SK-N-DZ (cell line): ENCODE measurements around the gene C17orf113.
A peak's percentile ranks its signal among the peaks of the same experiment; 100 is the strongest.

Source experiments
- DNase-seq: peaks from one replicate; pipeline ENCODE4 v3.0.0-alpha.2; 2015; ENCODE audit warnings: low spot score

Gene C17orf113

DNA sequence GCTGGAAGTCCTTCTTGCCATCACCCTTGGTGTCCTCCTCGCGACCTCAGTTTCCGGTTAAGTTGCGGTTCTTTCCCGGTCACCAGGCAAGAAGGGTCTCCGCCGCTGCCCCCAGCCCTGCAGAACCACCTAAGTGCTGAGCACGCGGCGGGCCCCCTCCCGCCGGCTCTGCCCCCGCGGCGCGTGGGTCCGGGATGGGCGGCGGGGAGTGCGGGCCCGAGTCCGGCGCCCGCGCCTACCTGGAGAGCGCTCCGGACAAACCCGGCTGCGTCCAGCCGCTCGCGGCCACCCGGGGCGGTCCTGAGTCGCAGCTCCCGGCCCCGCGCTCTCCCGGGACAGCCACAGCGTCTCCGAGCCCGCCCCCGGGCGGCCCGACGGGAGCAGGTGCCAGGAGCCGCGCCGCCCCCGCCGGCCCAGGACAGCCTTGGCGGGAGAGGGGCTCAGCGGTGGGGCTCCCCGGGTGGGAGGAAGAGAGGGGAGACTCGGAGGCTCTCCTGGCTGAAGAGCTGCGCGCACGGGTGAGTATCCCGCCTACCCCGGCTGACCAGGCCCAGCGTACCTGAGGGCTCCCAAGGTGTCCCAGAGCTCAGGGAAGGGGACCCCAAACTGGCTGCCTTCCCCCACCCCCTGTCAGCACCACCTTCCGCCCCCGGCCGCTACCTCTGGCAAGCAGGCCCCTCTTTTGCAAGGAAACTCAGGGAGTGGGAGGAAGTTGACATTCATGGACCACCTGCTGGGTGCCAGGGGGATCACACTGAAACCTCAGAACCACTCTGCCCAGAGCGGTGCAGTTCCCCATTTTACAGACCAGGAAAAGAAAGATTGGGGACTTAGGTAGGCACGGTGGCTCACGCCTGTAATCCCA is 22.2 kb upstream of the C17orf113 start:
- no peak for DNase-seq

GRCh38 chr17:42071810-42072209 is 21.4 kb upstream of the C17orf113 start:
- no peak for DNase-seq

GRCh38 chr17:42068979-42069378 is 18.6 kb upstream of the C17orf113 start:
- DNase-seq = no peak

DNA sequence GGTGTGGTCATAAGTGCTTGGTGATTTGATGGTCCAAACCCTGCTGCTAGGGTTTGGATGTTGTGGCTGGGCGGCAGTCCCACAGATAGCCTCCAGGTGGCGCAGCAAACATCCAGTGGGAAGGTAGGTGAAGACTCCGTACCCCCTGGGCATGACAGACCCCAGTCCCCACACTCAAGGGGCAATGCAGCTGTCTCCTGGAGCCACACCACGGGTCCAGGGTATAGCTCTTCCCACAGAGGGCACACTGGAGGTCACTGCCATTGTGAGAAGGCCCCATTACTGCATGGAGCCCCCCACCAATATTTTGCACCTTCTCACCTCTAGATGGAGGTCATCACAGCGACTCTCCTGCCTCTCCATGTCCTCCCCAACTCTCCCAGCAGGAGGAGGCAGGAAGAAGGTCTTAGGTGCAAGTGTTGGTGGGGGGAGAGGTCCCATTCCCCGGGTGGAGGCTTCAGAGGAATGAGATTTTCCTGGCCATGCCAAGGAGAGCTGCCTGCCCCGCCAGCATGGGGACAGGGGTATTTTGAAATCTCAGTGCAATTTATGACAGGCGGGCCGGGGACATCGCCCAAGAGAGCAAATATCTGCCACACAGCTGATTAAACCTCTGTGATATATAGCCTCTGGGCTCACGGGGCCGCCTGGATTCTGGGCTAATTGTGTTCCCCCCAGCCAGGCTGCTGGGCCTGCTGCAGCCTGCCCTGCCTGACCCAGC is 17.1 kb upstream of the C17orf113 start:
- peak; percentile 84 for DNase-seq

DNA sequence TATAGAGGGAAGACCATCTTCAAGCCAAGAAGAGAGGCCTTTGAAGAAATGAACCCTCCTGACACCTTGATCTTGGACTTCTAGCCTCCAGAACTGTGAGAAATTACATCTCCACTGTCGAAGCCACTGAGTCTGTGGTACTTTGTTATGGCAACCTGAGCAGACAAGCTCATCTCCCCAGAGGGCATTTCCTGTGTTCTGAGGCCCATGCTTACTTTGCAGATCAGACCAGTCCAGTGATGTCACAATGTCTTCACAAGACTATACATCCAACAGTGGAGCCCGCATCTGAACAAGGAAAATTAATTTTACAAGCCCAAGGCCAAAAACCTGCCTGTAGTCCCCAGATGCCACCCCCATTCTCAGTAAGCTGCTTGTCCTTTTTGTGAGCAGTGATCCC is 14.8 kb upstream of the C17orf113 start:
- DNase-seq = no peak

- DNase-seq = no peak
Observed at GRCh38 chr17:42062681-42063080, 12.3 kb upstream of the C17orf113 start.

DNA sequence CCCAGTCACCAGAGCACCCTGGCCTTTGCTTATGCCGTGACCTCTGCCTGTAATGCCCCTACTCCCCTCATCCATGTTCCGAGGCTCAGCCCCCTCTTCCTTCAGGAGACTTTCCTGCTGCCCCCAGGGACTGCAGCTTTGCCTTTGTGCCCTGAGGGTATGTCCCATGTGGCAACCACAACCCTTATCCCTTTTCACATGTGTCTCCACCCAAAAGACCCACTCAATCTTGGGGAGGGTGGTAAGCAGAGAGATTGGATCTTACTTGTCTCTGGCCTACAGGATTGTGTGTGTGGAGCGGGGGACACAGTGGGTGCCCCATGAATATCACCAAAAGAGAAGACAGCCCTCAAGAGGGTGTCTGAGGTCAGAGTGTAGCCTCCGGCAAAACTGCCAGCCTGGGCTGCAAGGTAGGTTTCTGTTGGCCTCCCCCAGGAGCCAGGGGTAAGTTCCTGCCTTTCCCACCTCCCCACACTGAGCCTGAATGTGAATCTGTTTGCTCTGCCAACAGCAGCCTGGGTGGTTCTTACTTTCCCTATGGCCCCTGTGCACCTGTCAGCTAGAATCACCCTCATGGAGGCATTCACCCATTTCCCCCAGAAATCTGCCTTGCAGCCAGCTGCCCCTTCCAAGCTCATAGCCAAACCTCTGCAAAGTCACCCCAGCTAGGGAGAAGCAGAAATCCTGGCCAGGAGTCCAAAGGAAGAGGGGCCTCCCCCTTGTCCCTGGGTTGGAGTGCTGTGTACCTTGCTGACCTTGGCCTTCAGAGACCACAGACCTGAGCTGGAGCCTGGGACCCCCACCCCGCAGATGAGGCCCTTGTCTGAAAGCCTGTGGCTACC is 11.5 kb upstream of the C17orf113 start:
- DNase-seq = peak; percentile 41

- DNase-seq = no peak
Observed at GRCh38 chr17:42060231-42060630, 9.8 kb upstream of the C17orf113 start.

GRCh38 chr17:42059815-42060214 is 9.4 kb upstream of the C17orf113 start:
- no peak for DNase-seq

DNA sequence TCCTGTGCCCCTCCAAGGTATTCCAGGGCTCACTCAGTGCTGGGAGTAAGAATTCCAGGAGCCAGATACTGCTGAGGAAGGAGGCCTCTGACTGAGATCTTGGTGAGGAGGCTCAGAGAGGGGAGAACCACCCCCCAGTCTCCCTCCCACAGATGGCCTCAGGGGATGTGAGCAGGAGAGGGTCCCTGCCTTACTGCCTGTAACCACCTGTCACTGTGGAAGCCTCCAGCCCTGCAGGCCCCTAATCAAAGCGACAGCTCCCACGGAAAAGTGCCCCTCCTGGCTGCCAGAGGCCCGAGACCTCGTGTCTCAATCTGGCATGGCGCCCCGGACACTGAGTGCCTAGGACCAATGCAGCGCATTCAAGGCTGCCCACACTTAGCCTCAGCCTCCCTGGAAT is 7.7 kb upstream of the C17orf113 start:
- no peak for DNase-seq

- no peak for DNase-seq
Observed at GRCh38 chr17:42056635-42057034, 6.2 kb upstream of the C17orf113 start.

GRCh38 chr17:42055496-42055895 is 5.1 kb upstream of the C17orf113 start:
- no peak for DNase-seq

DNA sequence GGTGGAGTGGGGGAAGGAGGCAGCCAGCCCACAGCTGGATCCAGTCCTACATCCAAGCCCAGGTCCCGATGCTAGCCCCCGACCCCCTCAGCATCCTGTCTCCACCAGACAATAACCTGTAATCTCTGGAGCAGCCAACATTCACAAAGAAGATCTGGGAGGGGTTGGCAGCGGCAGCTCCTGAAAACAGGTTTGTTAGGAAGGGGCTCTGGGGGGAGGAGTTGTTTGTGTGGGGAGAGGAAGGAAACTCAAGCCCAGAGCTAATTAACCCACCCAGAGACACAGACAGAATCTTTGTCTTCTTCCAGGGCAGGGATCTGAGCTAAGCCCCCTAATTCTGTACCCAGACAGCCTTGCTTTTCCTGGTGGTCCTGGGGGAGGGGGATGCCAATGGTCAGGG is 4.6 kb upstream of the C17orf113 start:
- no peak for DNase-seq

DNA sequence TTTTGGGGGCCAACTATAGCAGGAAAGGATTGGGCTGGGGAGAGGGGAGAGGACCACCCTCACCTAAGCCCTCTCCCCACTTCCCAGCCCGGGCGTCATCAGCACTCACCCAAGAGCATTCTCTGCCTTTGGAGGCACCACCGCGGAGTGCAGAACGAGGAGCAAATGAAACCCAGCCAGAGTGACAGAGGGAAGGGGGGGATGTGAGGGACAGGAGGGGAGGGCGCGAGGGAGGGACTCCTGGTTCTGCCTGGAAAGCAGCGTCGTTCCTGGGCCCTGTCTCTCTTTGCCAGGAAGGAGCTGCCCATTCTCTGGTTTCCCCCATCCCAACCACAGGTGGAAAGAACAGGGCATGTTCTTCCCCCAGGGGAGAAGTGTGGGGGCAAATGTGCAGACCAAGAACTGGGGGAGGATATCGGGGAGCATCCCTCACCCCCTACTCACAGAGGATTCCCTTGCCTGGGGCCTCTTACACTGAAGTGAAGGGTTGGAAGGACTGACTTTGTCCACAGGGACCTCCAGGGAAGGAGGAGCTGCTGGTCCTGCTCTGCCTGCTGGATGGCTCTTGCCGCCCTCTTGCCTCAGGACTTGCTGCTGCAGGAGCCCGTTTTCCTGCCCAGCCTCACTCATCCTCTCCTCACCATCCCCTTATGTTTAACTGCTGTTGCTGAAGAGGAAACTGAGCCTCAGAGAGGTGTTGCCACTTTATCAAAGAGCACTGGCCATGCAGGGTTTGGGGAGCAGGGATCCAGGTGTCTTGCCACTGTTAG is 3.5 kb upstream of the C17orf113 start:
- no peak for DNase-seq

DNA sequence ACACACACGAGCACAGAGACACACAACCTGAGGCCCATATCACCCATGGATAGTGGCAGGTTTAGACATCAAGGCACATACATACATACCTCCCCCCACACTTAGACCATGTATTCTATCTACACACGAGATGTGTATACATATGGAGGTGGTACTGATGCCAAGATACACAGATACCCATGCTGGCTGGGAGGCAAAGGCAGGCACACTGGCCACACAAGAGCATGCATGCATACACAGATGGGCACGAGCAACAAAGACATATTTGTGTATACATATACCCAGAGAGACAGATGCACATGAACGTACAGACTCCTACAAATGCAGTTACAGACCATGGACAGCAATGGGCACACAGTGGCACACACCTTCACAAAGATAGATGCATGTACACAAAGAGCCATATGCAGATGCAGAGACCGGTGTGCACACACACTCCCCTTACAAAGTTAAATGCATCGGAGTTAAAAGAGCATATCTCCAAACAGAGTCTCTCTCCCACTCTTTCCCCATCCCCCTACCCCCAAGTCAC is 2.0 kb upstream of the C17orf113 start:
- no peak for DNase-seq

DNA sequence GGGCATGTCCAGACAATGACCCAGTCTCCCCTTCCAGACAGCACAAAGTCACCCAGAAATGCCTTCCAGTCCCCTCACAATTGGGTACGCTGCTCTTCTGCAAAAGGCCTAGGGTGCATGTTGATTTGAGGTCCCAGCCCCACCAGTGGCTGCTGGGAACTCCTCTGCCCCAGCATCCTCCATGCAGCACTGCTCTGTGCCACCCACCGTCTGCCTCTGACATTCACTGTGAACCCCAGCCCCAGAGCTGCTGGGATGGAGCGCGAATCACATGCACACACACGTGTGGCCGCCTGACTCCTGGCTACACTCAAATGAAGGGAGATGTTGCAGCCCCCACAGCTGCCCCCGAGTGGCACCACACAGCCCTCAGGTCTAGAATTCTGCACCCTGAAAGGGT is 1.2 kb upstream of the C17orf113 start:
- no peak for DNase-seq

DNA sequence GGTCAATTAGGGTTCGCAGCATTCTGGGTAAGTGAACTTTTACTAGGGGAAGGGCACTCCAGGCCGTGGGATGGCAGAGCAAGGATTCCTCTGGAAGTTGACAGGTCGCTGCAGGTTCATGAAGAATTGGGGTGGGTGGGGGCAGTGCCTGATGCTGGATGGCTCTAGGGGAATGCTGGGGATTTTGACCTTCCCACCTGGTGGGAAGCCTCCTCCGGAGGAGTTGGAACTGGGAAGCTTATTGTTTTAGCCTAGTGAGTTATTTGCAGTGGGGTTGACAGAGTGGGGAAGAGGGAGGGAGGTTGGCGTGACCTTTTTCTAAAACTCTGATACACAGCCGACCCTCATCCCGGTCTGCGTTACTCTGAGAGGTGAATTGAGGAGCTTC is 606 bp upstream of the C17orf113 start:
- no peak for DNase-seq

DNA sequence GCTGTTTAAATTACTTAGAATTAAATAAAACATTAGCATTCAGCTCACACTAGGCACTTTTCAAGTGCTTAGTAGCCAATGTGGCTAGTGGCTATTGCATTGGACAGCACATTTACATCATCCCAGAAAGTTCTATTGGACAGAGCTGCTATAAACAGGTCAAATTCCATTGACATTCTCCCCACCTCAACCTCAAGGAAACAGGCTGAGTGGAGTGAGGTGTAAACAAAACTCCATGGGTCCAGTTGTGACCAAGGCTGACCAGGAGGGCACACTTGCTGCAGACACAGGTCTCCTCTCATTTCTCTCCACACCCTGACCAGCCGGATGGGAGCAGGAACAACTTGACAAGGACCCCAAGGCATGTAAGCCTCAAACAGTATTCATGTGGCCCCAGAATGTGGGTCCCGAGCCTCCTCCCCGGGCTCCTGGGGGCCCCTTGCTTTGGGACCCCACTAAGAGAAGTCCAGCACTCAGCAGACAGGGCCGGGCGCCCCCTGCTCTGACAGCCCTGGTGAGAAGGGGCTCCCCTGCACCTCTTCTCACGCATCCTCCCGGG is 488 bp downstream of the C17orf113 start:
- no peak for DNase-seq

DNA sequence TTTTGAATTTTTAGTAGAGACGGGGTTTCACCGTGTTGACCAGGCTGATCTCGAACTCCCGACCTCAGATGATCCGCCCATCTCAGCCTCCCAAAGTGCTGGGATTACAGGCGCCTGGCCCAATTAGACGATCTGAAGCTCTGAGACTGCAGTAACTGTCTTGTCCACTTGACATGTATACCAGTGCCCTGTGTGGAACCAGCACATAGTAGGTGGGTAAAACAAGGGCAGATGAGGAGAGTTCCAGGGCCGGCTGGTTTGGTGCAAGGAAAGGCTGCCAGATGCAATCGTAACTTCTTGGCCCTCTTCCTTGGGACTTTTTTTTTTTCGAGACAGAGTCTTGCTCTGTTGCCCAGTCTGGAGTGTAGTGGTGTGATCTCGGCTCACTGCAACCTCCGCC is 3.1 kb downstream of the C17orf113 start:
- DNase-seq = no peak

- no peak for DNase-seq
Observed at GRCh38 chr17:42045719-42046118, 4.7 kb downstream of the C17orf113 start.
